ENCODE data around the gene RAB31.

RAB31 gene

DNA sequence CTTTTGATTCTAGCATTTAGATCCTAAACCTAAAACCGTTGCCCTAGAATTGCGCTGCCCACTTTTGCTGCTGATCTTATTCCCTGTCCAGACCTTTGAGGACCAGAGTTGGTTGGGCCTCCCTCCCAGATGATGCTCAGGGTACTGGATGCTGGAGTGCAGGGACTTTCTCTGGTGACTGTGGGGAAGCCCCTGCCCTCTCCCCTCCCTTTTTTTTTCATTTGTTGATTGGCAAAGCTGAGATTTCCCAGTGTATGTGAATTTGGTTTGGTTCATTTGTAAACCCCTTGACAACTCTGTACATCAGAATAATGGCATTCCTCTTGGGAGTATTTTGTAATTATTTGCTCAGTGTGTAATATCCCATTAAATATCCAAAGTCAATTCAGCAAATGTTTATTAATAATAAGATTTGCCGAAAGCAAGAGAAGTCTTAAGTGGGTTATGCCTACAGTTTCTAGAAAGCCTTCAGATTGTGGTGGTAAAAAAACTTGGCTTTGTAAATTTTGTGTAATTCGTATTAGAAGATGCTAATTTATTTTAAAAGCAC is 28.3 kb downstream of the RAB31 start:
- H3K27me3 ChIP-seq (ENCODE audit: control insufficient read depth in 2 of 2, insufficient read depth in 2 of 2, low read length in 2 of 2), result no peaks in the 10 kb centered on the region
- peaks cover 0 to 12% of the 10 kb centered on the region in 2 donors for H3K4me1 ChIP-seq (ENCODE audit: control insufficient read depth in 2 of 2, insufficient read depth in 2 of 2, low read length in 2 of 2)
- H3K27ac ChIP-seq (ENCODE audit: low read depth in 2 of 2, low read length in 2 of 2), result no peak overlapping the region
- H3K4me3 ChIP-seq (ENCODE audit: low read length in 2 of 2), result no peak overlapping the region
- H3K9ac ChIP-seq (ENCODE audit: low read depth in 1 of 2, low read length in 2 of 2), result no peak overlapping the region
- H3K36me3 ChIP-seq (ENCODE audit: control insufficient read depth in 2 of 2, insufficient read depth in 2 of 2, low read length in 2 of 2), result peaks cover 0 to 2% of the 10 kb centered on the region in 2 donors
- H3K9me3 ChIP-seq (ENCODE audit: control insufficient read depth in 2 of 2, low read length in 2 of 2), result no peaks in the 10 kb centered on the region

DNA sequence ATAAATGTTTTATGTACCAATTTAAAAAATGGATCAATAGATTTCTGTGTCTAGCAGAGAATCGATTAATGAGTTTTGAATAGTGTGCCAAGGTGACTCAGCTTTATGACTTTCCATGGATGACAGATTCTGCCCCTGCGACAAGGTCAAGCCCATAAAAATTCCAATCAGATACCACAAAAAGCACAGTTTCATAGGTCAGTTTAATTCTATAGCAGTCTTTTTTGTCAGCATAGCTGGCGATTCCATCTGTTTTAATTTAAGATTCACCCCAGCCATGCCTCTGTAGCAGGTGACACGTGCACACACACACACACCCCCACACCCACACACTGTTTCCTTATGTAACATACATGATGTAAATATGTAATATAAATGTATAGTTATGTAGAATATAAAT is 28.9 kb downstream of the RAB31 start:
- Histone ChIP-seq H3K9ac (ENCODE audit: low read depth in 1 of 2, low read length in 2 of 2) (no peak overlapping the region), H3K27ac (ENCODE audit: low read depth in 2 of 2, low read length in 2 of 2) (no peak overlapping the region), H3K4me1 (ENCODE audit: control insufficient read depth in 2 of 2, insufficient read depth in 2 of 2, low read length in 2 of 2) (peaks cover 0 to 12% of the 10 kb centered on the region in 2 donors), H3K9me3 (ENCODE audit: control insufficient read depth in 2 of 2, low read length in 2 of 2) (no peaks in the 10 kb centered on the region), H3K36me3 (ENCODE audit: control insufficient read depth in 2 of 2, insufficient read depth in 2 of 2, low read length in 2 of 2) (peaks cover 0 to 2% of the 10 kb centered on the region in 2 donors), H3K27me3 (ENCODE audit: control insufficient read depth in 2 of 2, insufficient read depth in 2 of 2, low read length in 2 of 2) (no peaks in the 10 kb centered on the region), H3K4me3 (ENCODE audit: low read length in 2 of 2) (no peak overlapping the region)

DNA sequence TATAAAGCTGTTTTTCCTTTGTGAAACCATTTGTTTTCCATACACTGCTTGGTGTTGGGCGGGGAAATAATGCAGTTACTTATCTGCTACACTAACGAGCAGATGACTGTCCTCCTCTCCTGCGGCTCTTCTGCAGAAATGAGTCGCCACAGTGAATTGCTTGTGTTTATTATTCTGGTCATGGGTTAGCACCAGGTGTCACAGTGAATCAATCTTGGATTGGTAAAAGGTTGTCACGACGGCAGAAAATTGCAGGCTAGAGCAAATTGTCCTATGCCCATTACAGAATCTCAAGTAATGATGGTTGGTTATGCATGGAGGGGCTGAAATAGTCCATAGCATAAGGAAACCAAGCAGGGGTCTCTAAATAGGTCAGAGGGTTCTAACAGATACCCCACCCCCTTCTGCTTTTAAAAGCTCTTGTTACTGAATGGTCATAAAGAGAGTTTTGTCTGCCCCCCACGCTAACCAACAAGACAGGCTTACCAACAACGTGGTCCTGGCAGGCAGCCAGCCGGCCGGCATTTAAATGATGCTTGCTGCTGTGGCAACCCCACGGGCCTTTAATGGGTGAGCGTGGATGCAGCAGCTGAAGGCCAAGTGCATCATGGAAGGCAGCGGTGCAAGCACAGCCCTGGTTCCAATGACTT is 29.5 kb downstream of the RAB31 start:
- no peaks in the 10 kb centered on the region for H3K27me3 ChIP-seq (ENCODE audit: control insufficient read depth in 2 of 2, insufficient read depth in 2 of 2, low read length in 2 of 2)
- H3K9me3 ChIP-seq (ENCODE audit: control insufficient read depth in 2 of 2, low read length in 2 of 2), result no peaks in the 10 kb centered on the region
- H3K36me3 ChIP-seq (ENCODE audit: control insufficient read depth in 2 of 2, insufficient read depth in 2 of 2, low read length in 2 of 2), result no peaks in the 10 kb centered on the region
- H3K4me1 ChIP-seq (ENCODE audit: control insufficient read depth in 2 of 2, insufficient read depth in 2 of 2, low read length in 2 of 2), result peaks cover 0 to 16% of the 10 kb centered on the region in 2 donors
- H3K27ac ChIP-seq (ENCODE audit: low read depth in 2 of 2, low read length in 2 of 2), result peak overlapping the region in 1 of 2 donors; percentile 9
- H3K4me3 ChIP-seq (ENCODE audit: low read length in 2 of 2), result no peak overlapping the region
- no peak overlapping the region for H3K9ac ChIP-seq (ENCODE audit: low read depth in 1 of 2, low read length in 2 of 2)

GRCh38 chr18:9738266-9738969 is 30.3 kb downstream of the RAB31 start:
- Histone ChIP-seq H3K9me3 (ENCODE audit: control insufficient read depth in 2 of 2, low read length in 2 of 2) (no peaks in the 10 kb centered on the region), H3K9ac (ENCODE audit: low read depth in 1 of 2, low read length in 2 of 2) (no peak overlapping the region), H3K27ac (ENCODE audit: low read depth in 2 of 2, low read length in 2 of 2) (no peak overlapping the region), H3K36me3 (ENCODE audit: control insufficient read depth in 2 of 2, insufficient read depth in 2 of 2, low read length in 2 of 2) (no peaks in the 10 kb centered on the region), H3K27me3 (ENCODE audit: control insufficient read depth in 2 of 2, insufficient read depth in 2 of 2, low read length in 2 of 2) (no peaks in the 10 kb centered on the region), H3K4me3 (ENCODE audit: low read length in 2 of 2) (no peak overlapping the region), H3K4me1 (ENCODE audit: control insufficient read depth in 2 of 2, insufficient read depth in 2 of 2, low read length in 2 of 2) (peaks cover 5 to 19% of the 10 kb centered on the region in 2 donors)

- Histone ChIP-seq H3K27ac (ENCODE audit: low read depth in 2 of 2, low read length in 2 of 2) (no peak overlapping the region), H3K27me3 (ENCODE audit: control insufficient read depth in 2 of 2, insufficient read depth in 2 of 2, low read length in 2 of 2) (no peaks in the 10 kb centered on the region), H3K36me3 (ENCODE audit: control insufficient read depth in 2 of 2, insufficient read depth in 2 of 2, low read length in 2 of 2) (no peaks in the 10 kb centered on the region), H3K9ac (ENCODE audit: low read depth in 1 of 2, low read length in 2 of 2) (no peak overlapping the region), H3K4me1 (ENCODE audit: control insufficient read depth in 2 of 2, insufficient read depth in 2 of 2, low read length in 2 of 2) (peaks cover 8 to 17% of the 10 kb centered on the region in 2 donors), H3K4me3 (ENCODE audit: low read length in 2 of 2) (no peak overlapping the region), H3K9me3 (ENCODE audit: control insufficient read depth in 2 of 2, low read length in 2 of 2) (no peaks in the 10 kb centered on the region)
These were observed 31.4 kb downstream of the RAB31 start for GRCh38 chr18:9739516-9739915.

DNA sequence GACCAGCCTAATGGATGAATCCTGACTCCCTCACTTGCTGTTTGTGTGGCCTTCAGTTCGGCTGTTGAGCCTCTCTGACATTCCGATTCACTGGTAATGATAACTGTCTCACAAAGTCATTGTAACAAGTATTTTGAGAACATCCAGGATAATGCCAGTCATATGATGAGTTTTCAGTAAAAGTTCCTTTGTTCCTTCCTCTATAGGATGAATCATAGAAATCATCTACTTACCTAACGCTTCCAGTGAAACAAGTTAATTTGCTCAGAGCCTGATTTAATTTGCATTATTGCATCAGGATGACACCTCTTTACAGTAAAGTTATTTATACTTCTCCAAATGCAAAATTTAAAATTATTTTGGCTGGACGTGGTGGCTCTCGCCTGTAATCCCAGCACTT is 32.0 kb downstream of the RAB31 start:
- Histone ChIP-seq H3K9me3 (ENCODE audit: control insufficient read depth in 2 of 2, low read length in 2 of 2) (no peaks in the 10 kb centered on the region), H3K27me3 (ENCODE audit: control insufficient read depth in 2 of 2, insufficient read depth in 2 of 2, low read length in 2 of 2) (no peaks in the 10 kb centered on the region), H3K36me3 (ENCODE audit: control insufficient read depth in 2 of 2, insufficient read depth in 2 of 2, low read length in 2 of 2) (no peaks in the 10 kb centered on the region), H3K9ac (ENCODE audit: low read depth in 1 of 2, low read length in 2 of 2) (no peak overlapping the region), H3K4me1 (ENCODE audit: control insufficient read depth in 2 of 2, insufficient read depth in 2 of 2, low read length in 2 of 2) (peaks cover 8 to 17% of the 10 kb centered on the region in 2 donors), H3K4me3 (ENCODE audit: low read length in 2 of 2) (no peak overlapping the region), H3K27ac (ENCODE audit: low read depth in 2 of 2, low read length in 2 of 2) (no peak overlapping the region)

- no peak overlapping the region for H3K9ac ChIP-seq (ENCODE audit: low read depth in 1 of 2, low read length in 2 of 2)
- no peaks in the 10 kb centered on the region for H3K36me3 ChIP-seq (ENCODE audit: control insufficient read depth in 2 of 2, insufficient read depth in 2 of 2, low read length in 2 of 2)
- H3K9me3 ChIP-seq (ENCODE audit: control insufficient read depth in 2 of 2, low read length in 2 of 2), result no peaks in the 10 kb centered on the region
- H3K4me1 ChIP-seq (ENCODE audit: control insufficient read depth in 2 of 2, insufficient read depth in 2 of 2, low read length in 2 of 2), result peaks cover 8 to 17% of the 10 kb centered on the region in 2 donors
- H3K4me3 ChIP-seq (ENCODE audit: low read length in 2 of 2), result no peak overlapping the region
- no peaks in the 10 kb centered on the region for H3K27me3 ChIP-seq (ENCODE audit: control insufficient read depth in 2 of 2, insufficient read depth in 2 of 2, low read length in 2 of 2)
- no peak overlapping the region for H3K27ac ChIP-seq (ENCODE audit: low read depth in 2 of 2, low read length in 2 of 2)
These were observed 33.3 kb downstream of the RAB31 start for GRCh38 chr18:9741406-9741792.

DNA sequence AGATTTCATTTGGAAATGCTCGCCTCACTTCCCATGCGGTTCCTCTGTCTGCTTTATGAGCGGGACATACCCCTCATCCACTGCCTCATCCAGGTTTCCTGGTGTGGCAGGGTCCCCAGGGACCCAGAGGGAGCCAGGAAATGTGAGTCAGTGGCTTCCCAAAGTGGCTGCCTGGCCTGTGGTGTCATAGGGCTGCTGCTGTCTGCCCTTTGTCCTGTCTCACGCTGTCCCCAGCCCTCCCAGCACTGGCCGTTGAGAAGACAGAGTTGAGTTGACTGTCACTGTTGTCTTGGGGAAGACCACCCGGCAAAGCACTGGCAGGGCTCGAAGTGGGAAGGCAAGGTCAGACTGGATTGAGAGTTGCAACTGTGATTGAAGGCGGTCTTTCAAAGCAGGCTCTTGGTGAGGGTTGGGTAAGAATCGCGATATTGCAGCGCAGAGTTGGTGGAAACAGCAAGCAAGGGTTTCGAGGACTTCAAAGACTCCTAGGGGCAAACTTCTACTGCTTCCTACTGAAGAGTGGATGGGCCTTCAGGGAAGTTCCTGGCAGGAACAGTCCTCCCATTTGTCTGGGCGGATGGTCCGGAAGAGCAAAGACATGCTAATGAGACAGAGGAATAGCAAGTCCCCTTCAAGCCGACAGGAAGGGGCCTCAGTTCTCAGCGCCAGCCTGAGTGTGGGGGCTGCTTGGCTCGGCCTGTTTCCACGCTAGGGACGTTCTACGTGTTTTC is 33.9 kb downstream of the RAB31 start:
- Histone ChIP-seq H3K9ac (ENCODE audit: low read depth in 1 of 2, low read length in 2 of 2) (no peak overlapping the region), H3K9me3 (ENCODE audit: control insufficient read depth in 2 of 2, low read length in 2 of 2) (no peaks in the 10 kb centered on the region), H3K27me3 (ENCODE audit: control insufficient read depth in 2 of 2, insufficient read depth in 2 of 2, low read length in 2 of 2) (no peaks in the 10 kb centered on the region), H3K36me3 (ENCODE audit: control insufficient read depth in 2 of 2, insufficient read depth in 2 of 2, low read length in 2 of 2) (no peaks in the 10 kb centered on the region), H3K4me1 (ENCODE audit: control insufficient read depth in 2 of 2, insufficient read depth in 2 of 2, low read length in 2 of 2) (peaks cover 8 to 17% of the 10 kb centered on the region in 2 donors), H3K4me3 (ENCODE audit: low read length in 2 of 2) (peak overlapping the region in 1 of 2 donors; percentile 62), H3K27ac (ENCODE audit: low read depth in 2 of 2, low read length in 2 of 2) (peak overlapping the region in 1 of 2 donors; percentile 4)

- H3K9ac ChIP-seq (ENCODE audit: low read depth in 1 of 2, low read length in 2 of 2), result no peak overlapping the region
- H3K4me1 ChIP-seq (ENCODE audit: control insufficient read depth in 2 of 2, insufficient read depth in 2 of 2, low read length in 2 of 2), result peaks cover 8 to 14% of the 10 kb centered on the region in 2 donors
- peak overlapping the region in 1 of 2 donors; percentile 62 for H3K4me3 ChIP-seq (ENCODE audit: low read length in 2 of 2)
- H3K9me3 ChIP-seq (ENCODE audit: control insufficient read depth in 2 of 2, low read length in 2 of 2), result no peaks in the 10 kb centered on the region
- no peaks in the 10 kb centered on the region for H3K27me3 ChIP-seq (ENCODE audit: control insufficient read depth in 2 of 2, insufficient read depth in 2 of 2, low read length in 2 of 2)
- H3K36me3 ChIP-seq (ENCODE audit: control insufficient read depth in 2 of 2, insufficient read depth in 2 of 2, low read length in 2 of 2), result no peaks in the 10 kb centered on the region
- peak overlapping the region in 1 of 2 donors; percentile 4 for H3K27ac ChIP-seq (ENCODE audit: low read depth in 2 of 2, low read length in 2 of 2)
These were observed 34.5 kb downstream of the RAB31 start for GRCh38 chr18:9742524-9743131.

Measured in mucosa of rectum (tissue), 2 donors.